Mesothelial cell of epicardium (in vitro differentiated cells): ENCODE measurements around the gene SRCIN1. TPM values are rescaled to one million over a fixed set of nuclear protein-coding genes. Genes with fewer than 3 reads are reported as not detected.

Experiments used
- DNase-seq, 2 experiments: peaks; one replicate each; pipeline ENCODE4 v3.0.0; 2021; ENCODE audit warnings: low spot score in 2 of 2; ENCODE audit not compliant: unreplicated experiment in 2 of 2
- H3K27ac Mint-ChIP-seq: 2 replicates; pipeline ENCODE4 v1.8.0; 2021; ENCODE audit warnings: mixed read lengths
- H3K27me3 Mint-ChIP-seq: 2 replicates; pipeline ENCODE4 v1.8.0; 2021; ENCODE audit warnings: low read depth, mixed read lengths
- H3K36me3 Mint-ChIP-seq: 2 replicates; pipeline ENCODE4 v1.8.0; 2021; ENCODE audit warnings: mixed read lengths
- H3K4me1 Mint-ChIP-seq: 2 replicates; pipeline ENCODE4 v1.8.0; 2021; ENCODE audit warnings: mixed read lengths
- H3K4me3 Mint-ChIP-seq: 2 replicates; pipeline ENCODE4 v1.8.0; 2021; ENCODE audit warnings: mild to moderate bottlenecking, moderate library complexity, mixed read lengths
- H3K9me3 Mint-ChIP-seq: 2 replicates; pipeline ENCODE4 v1.8.0; 2021; ENCODE audit warnings: mixed read lengths
- total RNA-seq: library from RNA; stranded (reverse); gene quantifications from 3 replicates; pipeline ENCODE4 v1.2.1, GENCODE V29; 2021
- TF ChIP-seq, protein P1 (sequence below): fragments of 200-600 bp; sonication (generic); IDR thresholded peaks from one replicate; pipeline ENCODE4 v1.5.0; 2021; ENCODE audit warnings: antibody characterized with exemption; ENCODE audit not compliant: unreplicated experiment

The SRCIN1 gene
- total RNA-seq, 1 donor from 2014 or later = 19.4 TPM

GRCh38 chr17:38563362-38564253, 42.1 kb downstream of the SRCIN1 start:
- H3K27ac Mint-ChIP-seq = no peak overlapping the region
- no peak overlapping the region for H3K4me3 Mint-ChIP-seq
- TF ChIP-seq, protein P1, sequence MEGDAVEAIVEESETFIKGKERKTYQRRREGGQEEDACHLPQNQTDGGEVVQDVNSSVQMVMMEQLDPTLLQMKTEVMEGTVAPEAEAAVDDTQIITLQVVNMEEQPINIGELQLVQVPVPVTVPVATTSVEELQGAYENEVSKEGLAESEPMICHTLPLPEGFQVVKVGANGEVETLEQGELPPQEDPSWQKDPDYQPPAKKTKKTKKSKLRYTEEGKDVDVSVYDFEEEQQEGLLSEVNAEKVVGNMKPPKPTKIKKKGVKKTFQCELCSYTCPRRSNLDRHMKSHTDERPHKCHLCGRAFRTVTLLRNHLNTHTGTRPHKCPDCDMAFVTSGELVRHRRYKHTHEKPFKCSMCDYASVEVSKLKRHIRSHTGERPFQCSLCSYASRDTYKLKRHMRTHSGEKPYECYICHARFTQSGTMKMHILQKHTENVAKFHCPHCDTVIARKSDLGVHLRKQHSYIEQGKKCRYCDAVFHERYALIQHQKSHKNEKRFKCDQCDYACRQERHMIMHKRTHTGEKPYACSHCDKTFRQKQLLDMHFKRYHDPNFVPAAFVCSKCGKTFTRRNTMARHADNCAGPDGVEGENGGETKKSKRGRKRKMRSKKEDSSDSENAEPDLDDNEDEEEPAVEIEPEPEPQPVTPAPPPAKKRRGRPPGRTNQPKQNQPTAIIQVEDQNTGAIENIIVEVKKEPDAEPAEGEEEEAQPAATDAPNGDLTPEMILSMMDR = no peak
- no peak for DNase-seq
- H3K36me3 Mint-ChIP-seq = no peaks in the 10 kb centered on the region
- no peaks in the 10 kb centered on the region for H3K9me3 Mint-ChIP-seq
- peaks cover 22% of the 10 kb centered on the region for H3K4me1 Mint-ChIP-seq
- H3K27me3 Mint-ChIP-seq = peaks cover 92% of the 10 kb centered on the region

DNA sequence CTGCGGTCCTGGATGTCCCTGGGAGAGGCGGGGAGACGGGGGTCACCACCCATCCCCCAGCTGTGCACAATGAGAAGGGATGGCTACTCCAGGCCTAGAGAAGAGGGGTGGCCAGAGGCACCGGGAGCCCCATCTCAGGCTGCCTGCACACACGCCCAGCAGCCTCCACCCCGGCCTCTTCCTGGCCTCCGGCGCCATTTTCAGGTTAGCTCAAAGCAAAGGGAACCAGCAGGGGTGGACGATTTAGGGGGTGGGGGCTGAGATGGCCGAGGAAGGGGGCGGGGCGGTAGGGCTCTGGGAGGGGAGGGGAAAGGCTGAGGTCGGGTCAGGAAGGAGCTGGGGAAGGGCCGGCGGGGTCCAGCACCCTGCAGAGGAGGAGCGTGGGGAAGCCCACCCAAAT, 42.8 kb downstream of the SRCIN1 start:
- Mint-ChIP-seq H3K9me3 (no peaks in the 10 kb centered on the region), H3K4me3 (no peak overlapping the region)
- DNase-seq = no peak

DNA sequence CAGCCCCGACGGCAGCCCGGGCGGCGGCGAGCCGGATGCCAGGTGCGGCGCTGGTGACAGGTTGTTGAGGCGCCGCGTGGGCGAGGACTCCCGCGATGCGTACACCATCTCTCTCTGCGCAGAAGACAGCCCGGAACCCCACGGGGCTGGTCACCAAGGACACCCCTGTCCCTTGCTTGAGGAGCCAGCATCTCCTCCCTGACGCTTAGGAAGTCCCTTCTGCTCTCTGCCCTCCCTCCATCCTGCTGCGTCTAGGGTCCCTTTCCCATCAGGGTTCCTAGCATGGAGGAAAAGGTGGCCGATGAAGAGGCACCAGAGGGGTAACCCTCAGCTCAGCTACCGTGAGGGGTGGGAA, 43.6 kb downstream of the SRCIN1 start:
- Mint-ChIP-seq H3K4me3 (no peak overlapping the region), H3K27ac (no peak overlapping the region), H3K4me1 (peaks cover 32% of the 10 kb centered on the region), H3K9me3 (no peaks in the 10 kb centered on the region), H3K27me3 (peaks cover 83% of the 10 kb centered on the region), H3K36me3 (no peaks in the 10 kb centered on the region)
- TF ChIP-seq, protein P1 = no peak
- no peak for DNase-seq

More for the DNA sequence above, 42.8 kb downstream of the SRCIN1 start:
- Mint-ChIP-seq H3K36me3 (no peaks in the 10 kb centered on the region), H3K4me1 (peaks cover 27% of the 10 kb centered on the region), H3K27me3 (peaks cover 90% of the 10 kb centered on the region), H3K27ac (no peak overlapping the region)
- TF ChIP-seq, protein P1 = no peak

- H3K9me3 Mint-ChIP-seq = no peaks in the 10 kb centered on the region
- TF ChIP-seq, protein P1 = no peak
- H3K4me3 Mint-ChIP-seq = no peak overlapping the region
- no peak for DNase-seq
- no peaks in the 10 kb centered on the region for H3K36me3 Mint-ChIP-seq
- H3K27me3 Mint-ChIP-seq = peaks cover 78% of the 10 kb centered on the region
- H3K27ac Mint-ChIP-seq = no peak overlapping the region
- peaks cover 32% of the 10 kb centered on the region for H3K4me1 Mint-ChIP-seq
Observed at GRCh38 chr17:38561416-38562214, 44.1 kb downstream of the SRCIN1 start.

DNA sequence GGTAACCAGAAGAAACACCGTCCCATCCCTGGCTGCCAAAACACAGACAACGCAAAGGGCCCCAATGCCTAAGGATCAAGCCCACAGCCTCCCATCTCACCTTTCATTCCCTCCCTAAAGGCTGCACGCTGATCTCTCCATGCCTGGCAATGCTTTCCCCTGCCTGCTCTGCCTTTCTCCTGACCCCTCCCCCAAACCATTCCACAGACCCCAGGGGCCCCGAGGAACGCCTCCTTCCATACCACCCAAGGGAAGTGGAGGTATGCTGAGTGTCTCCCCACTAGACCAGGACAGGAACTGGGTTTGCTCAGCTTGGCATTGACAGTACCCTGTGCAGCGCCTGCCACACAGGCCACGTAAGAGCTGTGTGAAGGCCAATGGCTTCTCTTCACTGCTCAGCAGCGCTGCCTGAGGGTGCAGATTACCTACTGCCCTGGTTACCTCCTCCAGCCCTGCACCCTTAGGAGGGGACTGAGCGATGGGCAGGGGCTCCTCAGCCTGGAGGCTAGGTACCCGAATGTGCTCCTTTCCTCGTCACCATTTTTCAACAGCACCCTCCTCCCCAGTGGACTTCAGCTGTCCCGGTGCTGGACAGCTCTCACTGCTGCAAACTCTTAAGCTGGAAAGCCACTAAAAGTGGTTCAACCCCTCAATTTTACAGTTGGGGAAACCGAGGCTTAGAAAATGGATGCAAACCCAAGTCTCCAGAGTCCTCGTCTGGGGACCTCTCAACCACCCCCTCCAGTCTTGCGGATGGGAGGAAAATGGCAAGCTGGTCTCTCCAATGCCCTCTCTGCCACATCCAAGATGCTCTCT, 45.0 kb downstream of the SRCIN1 start:
- H3K27me3 Mint-ChIP-seq = peaks cover 69% of the 10 kb centered on the region

More for the DNA sequence above, 45.0 kb downstream of the SRCIN1 start:
- no peaks in the 10 kb centered on the region for H3K36me3 Mint-ChIP-seq
- H3K9me3 Mint-ChIP-seq = no peaks in the 10 kb centered on the region
- TF ChIP-seq, protein P1 = no peak
- H3K27ac Mint-ChIP-seq = no peak overlapping the region
- no peak for DNase-seq
- H3K4me3 Mint-ChIP-seq = peak overlapping the region; percentile 29
- peaks cover 32% of the 10 kb centered on the region for H3K4me1 Mint-ChIP-seq
